PC-3 (cell line): Measurements from ENCODE around the gene KSR1. TPM values are rescaled to one million over a fixed set of nuclear protein-coding genes. Genes with fewer than 3 reads are reported as not detected.
A peak's percentile ranks its signal among the peaks of the same experiment; 100 is the strongest.

Experiments used
- ATAC-seq: fragments of 200-7000 bp; cut with Tn5 transposase; 2 replicates; pipeline ENCODE4 v1.9.1; 2020; ENCODE audit warnings: mild to moderate bottlenecking, moderate library complexity
- BruUV-seq: library from RNA; stranded (reverse); fragments of 400-500 nt; replicated peaks from 2 replicates; lab custom pipeline; 2021; lab: Mats Ljungman, UMichigan
- CTCF ChIA-PET: fragments of 300-600 bp; sonication (Branson Sonifier 250); formaldehyde crosslinking; loops from one replicate; lab custom pipeline; 2022; ENCODE audit warnings: antibody characterized with exemption; lab: Charles Lee
- POLR2A ChIA-PET: fragments of 300-600 bp; sonication (Branson Sonifier 250); formaldehyde crosslinking; loops from one replicate; lab custom pipeline; 2022; ENCODE audit warnings: antibody characterized with exemption; ENCODE audit not compliant: unreplicated experiment; lab: Charles Lee
- DNase-seq: peaks from one replicate; pipeline ENCODE4 v3.0.0-alpha.2; 2015
- H2AFZ ChIP-seq: fragments of 300-600 bp; sonication (generic); 2 replicates; pipeline ENCODE4 v1.6.0; 2016; ENCODE audit warnings: antibody characterized with exemption, low read length
- H3F3A ChIP-seq: fragments of 300-600 bp; sonication (generic); one replicate; pipeline ENCODE4 v1.6.0; 2017; ENCODE audit warnings: antibody characterized with exemption, low read length, control low read depth, mild to moderate bottlenecking; ENCODE audit not compliant: unreplicated experiment
- H3K27ac ChIP-seq: fragments of 300-600 bp; sonication (generic); 2 replicates; pipeline ENCODE4 v1.5.1; 2016; ENCODE audit warnings: mild to moderate bottlenecking, low read length
- H3K27me3 ChIP-seq: fragments of 300-600 bp; sonication (generic); 2 replicates; pipeline ENCODE4 v1.6.1; 2016; ENCODE audit warnings: low read length, mixed read lengths
- H3K36me3 ChIP-seq: fragments of 300-600 bp; sonication (generic); 2 replicates; pipeline ENCODE4 v1.6.1; 2016; ENCODE audit warnings: low read depth, mixed run types, low read length, mixed read lengths
- H3K4me1 ChIP-seq: fragments of 300-600 bp; sonication (generic); 2 replicates; pipeline ENCODE4 v1.5.1; 2016; ENCODE audit warnings: low read length; ENCODE audit not compliant: insufficient read depth
- H3K4me2 ChIP-seq: fragments of 300-600 bp; sonication (generic); 2 replicates; pipeline ENCODE4 v1.6.0; 2016; ENCODE audit warnings: low read length
- H3K4me3 ChIP-seq: fragments of 300-600 bp; sonication (generic); 2 replicates; pipeline ENCODE4 v1.5.1; 2016; ENCODE audit warnings: mild to moderate bottlenecking, low read length, mixed read lengths
- H3K79me2 ChIP-seq: fragments of 300-600 bp; sonication (generic); 2 replicates; pipeline ENCODE4 v1.6.1; 2017; ENCODE audit warnings: low read length, mixed read lengths
- H3K9ac ChIP-seq: fragments of 300-600 bp; sonication (generic); 2 replicates; pipeline ENCODE4 v1.6.0; 2016; ENCODE audit warnings: mild to moderate bottlenecking, low read length
- H3K9me2 ChIP-seq: fragments of 300-600 bp; sonication (generic); replicated peaks from 2 replicates; pipeline ENCODE4 v1.6.1; 2016; ENCODE audit warnings: mixed run types, low read length, mixed read lengths
- H3K9me3 ChIP-seq: fragments of 300-600 bp; sonication (generic); 2 replicates; pipeline ENCODE4 v1.6.1; 2016; ENCODE audit warnings: low read length, mixed read lengths
- H4K20me1 ChIP-seq: fragments of 300-600 bp; sonication (generic); 2 replicates; pipeline ENCODE4 v1.6.1; 2016; ENCODE audit warnings: low read length, mixed read lengths
- EZH2 ChIP-seq: fragments of 300-600 bp; sonication (generic); IDR thresholded peaks from one replicate; pipeline ENCODE4 v1.6.1; 2017; ENCODE audit warnings: antibody characterized with exemption, mild to moderate bottlenecking, low read length; ENCODE audit not compliant: unreplicated experiment
- EZH2phosphoT487 ChIP-seq: fragments of 300-600 bp; sonication (generic); IDR thresholded peaks from 2 replicates; pipeline ENCODE4 v1.6.1; 2018; ENCODE audit warnings: mild to moderate bottlenecking, antibody characterized with exemption, low read length, borderline replicate concordance
- intact Hi-C: fragments of 100-400 bp; cut with micrococcal nuclease; formaldehyde crosslinking; loops from 2 replicates; pipeline ENCODE4 v1.9.0; 2023
- total RNA-seq: library from RNA; depleted of rRNA; stranded (reverse); fragments of >200 nt; gene quantifications from 2 replicates; pipeline ENCODE4 v1.2.3, GENCODE V29; 2014
- TF ChIP-seq, protein P1 (sequence below): fragments of 300-600 bp; sonication (generic); conservative IDR thresholded peaks from 2 replicates; pipeline ENCODE4 v1.5.1; 2017; ENCODE audit warnings: antibody characterized with exemption, low read depth, mild to moderate bottlenecking, low read length

The KSR1 gene
- total RNA-seq, 1 experiment from 2014 or later: 1.0 TPM

DNA sequence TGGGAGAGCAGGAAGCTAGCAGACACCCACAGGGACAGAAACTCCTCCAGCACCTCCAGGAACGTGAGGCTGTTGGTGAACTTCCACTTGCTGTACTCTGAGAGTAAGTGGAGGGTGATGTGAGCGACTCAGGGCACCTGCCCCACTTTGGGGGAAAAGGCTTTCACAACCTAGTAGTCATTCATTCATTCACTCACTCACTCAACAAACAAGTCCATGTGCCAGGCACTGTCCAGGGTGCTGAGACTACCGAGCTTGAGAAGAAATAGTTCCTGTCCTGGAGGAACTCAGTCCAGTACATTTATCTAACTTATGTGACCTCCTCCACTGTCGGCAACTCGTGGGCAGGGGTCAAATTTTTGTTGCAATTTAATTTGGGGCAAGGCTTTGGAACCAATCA is 201.4 kb downstream of the KSR1 start:
- intact Hi-C loops: no loop called here
- TF ChIP-seq EZH2phosphoT487: no peak
- TF ChIP-seq, protein P1, sequence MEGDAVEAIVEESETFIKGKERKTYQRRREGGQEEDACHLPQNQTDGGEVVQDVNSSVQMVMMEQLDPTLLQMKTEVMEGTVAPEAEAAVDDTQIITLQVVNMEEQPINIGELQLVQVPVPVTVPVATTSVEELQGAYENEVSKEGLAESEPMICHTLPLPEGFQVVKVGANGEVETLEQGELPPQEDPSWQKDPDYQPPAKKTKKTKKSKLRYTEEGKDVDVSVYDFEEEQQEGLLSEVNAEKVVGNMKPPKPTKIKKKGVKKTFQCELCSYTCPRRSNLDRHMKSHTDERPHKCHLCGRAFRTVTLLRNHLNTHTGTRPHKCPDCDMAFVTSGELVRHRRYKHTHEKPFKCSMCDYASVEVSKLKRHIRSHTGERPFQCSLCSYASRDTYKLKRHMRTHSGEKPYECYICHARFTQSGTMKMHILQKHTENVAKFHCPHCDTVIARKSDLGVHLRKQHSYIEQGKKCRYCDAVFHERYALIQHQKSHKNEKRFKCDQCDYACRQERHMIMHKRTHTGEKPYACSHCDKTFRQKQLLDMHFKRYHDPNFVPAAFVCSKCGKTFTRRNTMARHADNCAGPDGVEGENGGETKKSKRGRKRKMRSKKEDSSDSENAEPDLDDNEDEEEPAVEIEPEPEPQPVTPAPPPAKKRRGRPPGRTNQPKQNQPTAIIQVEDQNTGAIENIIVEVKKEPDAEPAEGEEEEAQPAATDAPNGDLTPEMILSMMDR: no peak
- TF ChIP-seq EZH2: no peak
- no peaks in the 10 kb centered on the region for H3K79me2 ChIP-seq
- no peak overlapping the region for H3K4me2 ChIP-seq
- H3K4me3 ChIP-seq: no peak overlapping the region
- H3K4me1 ChIP-seq: no peaks in the 10 kb centered on the region
- ChIA-PET CTCF (no interaction called here), POLR2A (no interaction called here)
- no peak overlapping the region for H3K9ac ChIP-seq
- no peaks in the 10 kb centered on the region for H4K20me1 ChIP-seq
- H3K36me3 ChIP-seq: no peaks in the 10 kb centered on the region
- peak; percentile 40 for DNase-seq
- no peak overlapping the region for H2AFZ ChIP-seq
- H3K27ac ChIP-seq: no peak overlapping the region
- no peaks in the 10 kb centered on the region for H3K27me3 ChIP-seq
- no peak for ATAC-seq
- H3F3A ChIP-seq: no peaks in the 10 kb centered on the region
- H3K9me3 ChIP-seq: no peaks in the 10 kb centered on the region
- BruUV-seq: no TSS peak
- H3K9me2 ChIP-seq: no peaks in the 10 kb centered on the region

- TF ChIP-seq EZH2 (no peak), EZH2phosphoT487 (no peak)
- TF ChIP-seq, protein P1: no peak
- BruUV-seq: no TSS peak
- Histone ChIP-seq H3F3A (no peaks in the 10 kb centered on the region), H2AFZ (no peak overlapping the region), H3K4me1 (no peaks in the 10 kb centered on the region), H3K9me3 (no peaks in the 10 kb centered on the region), H3K9me2 (no peaks in the 10 kb centered on the region), H3K79me2 (no peaks in the 10 kb centered on the region), H3K36me3 (no peaks in the 10 kb centered on the region), H3K9ac (no peak overlapping the region), H3K27me3 (no peaks in the 10 kb centered on the region), H3K4me2 (no peak overlapping the region), H3K27ac (no peak overlapping the region), H4K20me1 (no peaks in the 10 kb centered on the region), H3K4me3 (no peak overlapping the region)
- intact Hi-C loops: no loop called here
- ATAC-seq: no peak
- POLR2A ChIA-PET: no interaction called here
- CTCF ChIA-PET: no interaction called here
- no peak for DNase-seq
These were observed 203.4 kb downstream of the KSR1 start for GRCh38 chr17:27659683-27660082.

GRCh38 chr17:27660436-27660835 is 204.2 kb downstream of the KSR1 start:
- TF ChIP-seq EZH2: no peak
- TF ChIP-seq EZH2phosphoT487: no peak
- TF ChIP-seq, protein P1: no peak
- intact Hi-C loops: no loop called here

More at GRCh38 chr17:27660436-27660835, 204.2 kb downstream of the KSR1 start:
- ChIA-PET CTCF (no interaction called here), POLR2A (no interaction called here)
- Histone ChIP-seq H3K79me2 (no peaks in the 10 kb centered on the region), H3F3A (no peaks in the 10 kb centered on the region), H4K20me1 (no peaks in the 10 kb centered on the region), H3K9ac (no peak overlapping the region), H3K9me3 (no peaks in the 10 kb centered on the region), H3K36me3 (no peaks in the 10 kb centered on the region), H3K4me2 (no peak overlapping the region), H3K4me3 (no peak overlapping the region), H3K27me3 (no peaks in the 10 kb centered on the region), H2AFZ (no peak overlapping the region), H3K27ac (no peak overlapping the region), H3K4me1 (no peaks in the 10 kb centered on the region), H3K9me2 (no peaks in the 10 kb centered on the region)
- no peak for DNase-seq
- no TSS peak for BruUV-seq
- no peak for ATAC-seq
